ENCODE measurements around the gene BTNL8.

The BTNL8 gene

DNA sequence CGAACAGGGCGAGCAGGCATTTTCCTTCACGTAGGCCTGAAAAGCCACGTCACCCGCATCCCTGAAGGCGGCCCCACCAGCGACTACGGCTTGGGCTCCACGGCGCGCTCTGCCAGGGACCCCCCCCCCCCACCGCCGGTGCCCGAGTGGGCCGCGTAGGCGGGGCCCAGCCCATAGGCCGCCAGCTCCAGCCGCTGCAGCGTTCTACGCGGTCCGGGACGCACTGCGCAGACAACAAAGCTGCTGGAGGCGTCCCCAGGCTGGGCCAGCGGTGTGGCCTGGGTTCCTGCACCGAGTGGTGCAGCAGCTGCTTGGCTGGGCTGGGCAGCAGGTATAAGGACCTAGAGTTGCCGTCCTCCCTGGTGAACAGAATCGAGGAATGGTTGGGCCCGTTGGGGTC is 71.4 kb downstream of the BTNL8 start:
- no peak for DNase-seq (ENCODE audit: low read depth)

DNA sequence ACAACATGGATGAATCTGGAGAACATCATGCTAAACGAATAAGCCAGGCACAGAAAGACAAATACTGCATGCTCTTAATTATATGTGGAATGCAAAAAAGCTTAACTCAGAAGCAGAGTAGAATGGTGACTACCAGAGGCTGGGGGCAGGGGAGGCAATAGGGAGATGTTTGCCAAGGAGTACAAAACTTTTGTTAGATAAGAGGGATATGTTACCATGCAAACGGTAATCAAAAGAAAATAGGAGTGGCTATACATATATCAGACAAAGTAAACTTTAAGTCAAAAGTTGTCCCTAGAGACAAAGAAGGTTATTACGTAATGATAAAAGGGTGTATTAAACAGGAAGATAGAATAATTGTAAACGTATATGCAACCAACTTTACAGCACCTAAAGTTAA is 71.9 kb downstream of the BTNL8 start:
- no peak for DNase-seq (ENCODE audit: low read depth)

DNA sequence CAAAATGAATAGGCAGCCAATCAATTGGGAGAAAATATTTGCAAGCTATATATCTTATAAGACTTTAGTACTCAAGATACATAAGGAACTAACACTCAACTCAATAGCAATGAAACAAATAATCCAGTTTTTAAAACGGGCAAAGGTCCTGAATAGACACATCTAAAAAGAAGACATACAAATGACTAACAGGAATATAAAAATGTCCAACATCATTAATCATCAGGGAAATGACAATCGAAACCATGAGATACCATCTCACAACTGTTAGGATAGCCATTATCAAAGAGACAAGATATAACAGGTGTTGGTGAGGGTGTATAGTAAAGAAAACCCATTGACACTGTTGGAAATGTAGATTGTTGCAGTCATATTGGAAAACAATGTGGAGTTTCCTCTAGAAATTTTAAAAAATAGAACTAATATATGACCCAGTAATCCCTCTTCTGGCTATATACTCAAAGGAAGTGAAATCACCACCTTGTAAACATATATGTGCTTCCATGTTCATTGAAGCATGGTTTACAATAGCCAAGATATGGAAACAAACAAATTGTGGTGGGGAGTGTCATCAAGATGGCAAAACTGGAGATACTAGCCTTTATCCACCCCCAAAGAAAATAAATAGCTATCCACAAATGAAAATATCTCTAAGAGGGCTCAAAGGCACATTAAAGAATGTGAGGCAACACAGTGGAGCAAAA is 75.8 kb downstream of the BTNL8 start:
- no peak for DNase-seq (ENCODE audit: low read depth)

DNA sequence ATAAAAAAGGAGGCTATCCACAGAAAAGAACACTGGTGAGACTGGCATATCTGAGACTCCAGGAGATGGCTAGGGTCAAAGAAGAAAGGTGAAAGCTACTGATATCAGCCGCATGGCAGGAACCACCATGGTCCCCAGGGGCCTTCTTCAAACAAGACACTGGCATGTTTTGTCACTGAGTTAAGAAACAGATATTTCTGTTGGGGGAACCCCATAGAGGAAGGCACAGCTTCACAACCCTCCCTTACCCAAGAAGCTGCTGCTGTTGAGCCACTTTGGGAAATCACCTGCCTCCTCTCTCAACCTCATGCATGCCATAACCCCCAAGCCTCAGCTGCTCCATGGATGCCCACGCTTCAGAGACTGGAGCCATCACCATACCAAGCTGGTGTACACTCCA is 76.4 kb downstream of the BTNL8 start:
- no peak for DNase-seq (ENCODE audit: low read depth)

DNA sequence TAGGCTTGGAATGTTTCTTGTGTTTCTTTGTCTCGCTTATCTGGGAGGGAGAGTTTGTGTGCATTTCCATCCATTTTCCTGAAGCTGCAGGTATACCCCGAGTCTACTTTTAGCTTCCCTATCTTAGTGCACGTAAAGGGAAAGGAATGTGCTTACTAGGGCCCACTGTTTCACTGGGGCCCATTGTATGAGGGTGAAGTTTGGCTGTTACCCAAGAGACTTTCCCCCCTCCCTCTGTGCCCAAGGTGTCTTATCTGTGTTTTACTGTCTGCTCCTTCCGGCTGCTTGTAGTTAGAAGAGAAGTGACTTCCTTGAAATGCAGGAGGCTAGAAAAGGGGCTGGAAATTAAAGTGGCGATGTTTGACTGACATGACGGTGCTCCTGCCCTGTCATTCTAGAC is 77.6 kb downstream of the BTNL8 start:
- DNase-seq (ENCODE audit: low read depth): no peak

DNA sequence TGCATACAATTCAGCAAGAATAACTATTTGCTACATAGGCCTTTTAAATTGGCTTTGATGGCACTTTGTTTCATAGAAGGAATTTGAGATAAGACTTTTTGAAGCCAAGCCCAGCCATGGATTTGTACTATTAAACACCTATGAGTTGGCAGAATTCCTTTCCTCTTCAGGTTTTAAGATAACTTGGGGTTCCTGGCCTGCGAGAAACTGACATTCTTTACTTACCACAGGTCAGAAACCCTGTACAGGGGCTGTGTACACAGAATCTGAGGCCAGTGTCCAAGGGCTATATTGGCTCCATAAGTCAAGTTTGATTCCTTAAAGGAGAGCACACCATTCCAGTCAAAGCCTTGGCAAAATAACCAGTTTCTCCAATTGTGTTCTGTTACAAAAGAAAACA is 78.9 kb downstream of the BTNL8 start:
- DNase-seq (ENCODE audit: low read depth): no peak

DNA sequence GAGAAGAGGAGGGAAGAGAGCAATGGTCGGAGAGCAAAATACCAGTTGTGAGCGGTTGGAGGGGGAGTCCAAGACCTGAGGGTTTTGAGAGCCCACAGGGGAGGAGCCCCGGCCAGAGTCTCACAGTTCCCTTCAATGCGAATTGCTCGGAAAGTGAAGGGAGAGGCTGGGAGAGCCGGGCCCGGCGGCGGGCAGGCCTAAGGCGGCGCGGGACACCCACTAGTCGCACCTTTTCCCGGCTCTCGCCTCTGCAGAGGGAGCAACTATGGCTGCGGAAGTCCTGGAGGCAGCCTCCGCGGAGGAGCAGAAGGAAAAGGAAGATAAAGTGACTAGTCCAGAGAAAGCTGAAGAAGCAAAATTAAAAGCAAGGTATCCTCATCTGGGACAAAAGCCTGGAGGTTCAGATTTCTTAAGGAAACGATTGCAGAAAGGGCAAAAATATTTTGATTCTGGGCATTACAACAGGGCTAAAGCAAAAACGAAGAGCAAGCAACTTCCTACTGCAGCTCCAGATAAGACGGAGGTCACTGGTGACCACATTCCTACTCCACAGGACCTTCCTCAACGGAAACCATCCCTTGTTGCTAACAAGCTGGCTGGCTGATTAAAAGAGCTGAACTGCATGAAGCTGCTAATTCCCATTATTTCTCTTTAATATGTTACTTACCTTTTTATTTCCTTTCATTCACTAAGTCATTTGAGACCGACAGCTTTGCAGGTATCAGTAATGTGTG is 83.2 kb downstream of the BTNL8 start:
- DNase-seq (ENCODE audit: low read depth): no peak

DNA sequence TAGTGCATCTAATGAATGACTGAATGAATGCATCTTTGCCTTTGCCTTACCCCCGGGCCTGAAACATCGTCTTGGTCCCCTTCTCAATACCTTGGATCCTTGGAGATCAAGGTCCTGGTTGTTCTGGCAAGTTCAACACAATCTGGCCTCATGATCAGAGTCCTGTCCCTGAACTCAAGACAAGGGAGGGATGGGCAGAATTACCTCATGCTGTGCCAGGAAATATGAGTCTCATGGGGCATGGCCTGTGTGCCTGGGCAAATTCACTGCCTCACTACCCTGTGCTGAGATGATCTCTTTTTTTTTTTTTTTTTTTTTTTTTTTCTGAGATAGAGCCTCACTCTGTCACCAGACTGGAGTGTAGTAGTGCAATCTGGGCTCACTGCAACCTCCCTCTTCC is 89.1 kb downstream of the BTNL8 start:
- DNase-seq (ENCODE audit: low read depth): no peak

DNA sequence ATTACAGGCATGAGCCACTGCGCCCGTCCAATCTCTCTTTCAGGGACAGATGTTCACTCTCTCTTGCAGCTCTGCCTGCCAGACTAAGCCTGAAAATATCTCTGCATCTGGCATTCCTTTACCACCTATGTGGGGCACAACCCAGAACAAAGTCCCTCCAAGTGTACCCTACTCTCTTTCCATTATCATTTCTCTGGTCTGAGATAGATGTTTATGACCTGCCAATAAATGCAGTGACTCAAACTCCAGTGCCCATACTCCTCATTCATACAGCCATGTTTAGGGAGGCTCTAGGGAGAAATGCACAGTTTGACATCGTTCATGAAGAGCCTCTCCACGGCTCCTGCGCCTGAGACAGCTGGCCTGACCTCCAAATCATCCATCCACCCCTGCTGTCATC is 89.6 kb downstream of the BTNL8 start, which contains the start of gene BTNL3:
TSS of gene BTNL3 (plus strand) at position 255 of the 400 bp plus-strand sequence. CDS start 183 bp downstream, outside the sequence.
- DNase-seq (ENCODE audit: low read depth): no peak

DNA sequence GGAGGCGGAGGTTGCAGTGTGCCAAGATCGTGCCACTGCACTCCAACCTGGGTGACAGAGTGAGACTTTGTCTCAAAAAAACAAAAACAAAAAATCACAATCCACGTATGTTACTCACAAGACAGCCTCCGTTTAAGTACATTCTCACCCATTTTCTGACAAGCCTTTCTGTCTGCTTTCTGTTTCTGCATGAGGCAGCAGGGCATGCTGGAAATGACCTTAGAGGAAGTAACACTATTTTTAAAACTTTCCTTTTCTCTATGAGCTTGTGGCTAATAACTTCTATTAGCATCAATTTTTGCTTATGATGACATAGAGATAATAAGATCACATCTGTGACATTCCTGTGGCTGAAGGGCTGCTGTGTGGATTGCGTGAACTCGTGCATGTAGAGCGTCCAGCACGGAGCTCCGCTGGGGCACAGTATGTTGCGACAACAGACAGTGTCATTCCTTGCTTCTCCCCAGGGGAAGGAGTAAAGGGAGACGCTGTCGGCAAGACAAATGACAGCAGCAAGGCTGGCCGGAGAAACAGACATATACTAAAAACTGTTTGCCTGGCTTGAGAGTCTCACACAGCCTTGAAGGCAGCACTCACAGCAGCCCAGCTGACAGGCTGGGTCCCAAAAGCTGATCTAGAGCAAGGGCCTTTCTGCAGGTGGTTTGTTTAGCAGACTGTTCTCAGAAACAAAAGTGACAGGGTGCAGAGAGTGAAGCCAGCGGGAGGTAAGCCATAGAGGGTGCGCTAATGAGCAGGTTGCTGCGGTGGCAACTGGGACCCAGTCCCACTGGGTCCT is 91.3 kb downstream of the BTNL8 start:
- DNase-seq (ENCODE audit: low read depth): no peak

DNA sequence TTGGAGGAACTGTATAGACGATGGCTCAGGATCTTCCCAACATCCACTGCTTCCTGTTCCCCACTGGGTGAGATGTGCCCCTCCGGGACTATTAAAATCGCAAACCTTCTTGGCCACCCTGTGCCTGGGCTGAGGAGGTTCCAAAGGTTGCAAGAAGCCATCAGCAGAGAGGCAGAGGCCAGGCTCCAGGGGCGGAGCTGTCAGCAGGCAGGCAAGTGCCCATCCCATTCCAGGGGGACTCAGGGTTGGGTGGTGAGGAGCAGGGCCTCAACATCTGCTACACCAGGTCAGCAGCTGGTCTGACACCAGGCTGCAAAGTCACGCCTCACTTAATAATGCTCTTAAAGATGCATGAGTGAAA is 91.9 kb downstream of the BTNL8 start:
- DNase-seq (ENCODE audit: low read depth): no peak
